ENCODE measurements around the gene TIAM2.

Gene TIAM2

DNA sequence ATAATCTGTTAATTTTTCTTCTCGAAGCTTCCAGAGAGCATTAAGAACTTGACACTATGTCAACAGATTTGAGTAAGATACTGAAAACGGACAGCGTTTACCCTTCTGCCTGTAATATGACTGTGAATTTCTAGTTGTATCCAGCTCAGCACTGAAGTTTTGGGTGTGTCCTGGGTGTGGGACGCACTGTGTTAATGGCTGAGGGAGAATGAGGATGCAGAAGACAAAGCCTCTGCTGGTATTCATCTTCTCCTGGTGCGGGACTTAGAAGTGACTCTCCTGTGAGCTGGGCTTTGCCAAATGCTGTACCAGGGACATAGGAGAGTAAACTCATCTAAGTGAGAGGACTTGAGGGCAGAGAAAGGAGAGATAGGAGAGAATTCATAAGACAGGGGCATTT lies 178.4 kb downstream of the TIAM2 start:
- DNase-seq (no peak), ATAC-seq (ENCODE audit: insufficient read depth, low read depth) (no peak)
- Histone ChIP-seq H3K36me3 (ENCODE audit: insufficient read depth, low read length) (no peaks in the 10 kb centered on the region), H3K9ac (ENCODE audit: low read depth, low read length) (no peak overlapping the region), H3K27ac (ENCODE audit: low read length) (no peak overlapping the region), H3K4me2 (ENCODE audit: insufficient read depth, low read length) (no peak overlapping the region), H3K79me2 (ENCODE audit: insufficient read depth, low read length) (no peaks in the 10 kb centered on the region), H3K4me1 (ENCODE audit: insufficient read depth, low read length) (0 out of 2 replicates have a peak, but pooled peaks cover 2% of the 10 kb centered on the region), H4K20me1 (ENCODE audit: insufficient read depth, low read length) (no peaks in the 10 kb centered on the region), H3K27me3 (ENCODE audit: insufficient read depth, low read length, poor library complexity) (no peaks in the 10 kb centered on the region), H3K4me3 (ENCODE audit: low read depth in 1 of 2, low read length in 2 of 2) (no peak overlapping the region), H3K9me3 (ENCODE audit: insufficient read depth, low read length, severe bottlenecking) (no peaks in the 10 kb centered on the region), H2AFZ (ENCODE audit: low read depth, low read length) (no peak overlapping the region)
- TF ChIP-seq, protein P1, sequence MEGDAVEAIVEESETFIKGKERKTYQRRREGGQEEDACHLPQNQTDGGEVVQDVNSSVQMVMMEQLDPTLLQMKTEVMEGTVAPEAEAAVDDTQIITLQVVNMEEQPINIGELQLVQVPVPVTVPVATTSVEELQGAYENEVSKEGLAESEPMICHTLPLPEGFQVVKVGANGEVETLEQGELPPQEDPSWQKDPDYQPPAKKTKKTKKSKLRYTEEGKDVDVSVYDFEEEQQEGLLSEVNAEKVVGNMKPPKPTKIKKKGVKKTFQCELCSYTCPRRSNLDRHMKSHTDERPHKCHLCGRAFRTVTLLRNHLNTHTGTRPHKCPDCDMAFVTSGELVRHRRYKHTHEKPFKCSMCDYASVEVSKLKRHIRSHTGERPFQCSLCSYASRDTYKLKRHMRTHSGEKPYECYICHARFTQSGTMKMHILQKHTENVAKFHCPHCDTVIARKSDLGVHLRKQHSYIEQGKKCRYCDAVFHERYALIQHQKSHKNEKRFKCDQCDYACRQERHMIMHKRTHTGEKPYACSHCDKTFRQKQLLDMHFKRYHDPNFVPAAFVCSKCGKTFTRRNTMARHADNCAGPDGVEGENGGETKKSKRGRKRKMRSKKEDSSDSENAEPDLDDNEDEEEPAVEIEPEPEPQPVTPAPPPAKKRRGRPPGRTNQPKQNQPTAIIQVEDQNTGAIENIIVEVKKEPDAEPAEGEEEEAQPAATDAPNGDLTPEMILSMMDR (IDR thresholded peaks at IDR 0.05; ENCODE audit: borderline replicate concordance, extremely low read depth, low read length, poor library complexity, severe bottlenecking): no peak
- no peak for TF ChIP-seq EZH2 (IDR thresholded peaks at IDR 0.05; ENCODE audit: borderline replicate concordance, low read depth, low read length, severe bottlenecking)

DNA sequence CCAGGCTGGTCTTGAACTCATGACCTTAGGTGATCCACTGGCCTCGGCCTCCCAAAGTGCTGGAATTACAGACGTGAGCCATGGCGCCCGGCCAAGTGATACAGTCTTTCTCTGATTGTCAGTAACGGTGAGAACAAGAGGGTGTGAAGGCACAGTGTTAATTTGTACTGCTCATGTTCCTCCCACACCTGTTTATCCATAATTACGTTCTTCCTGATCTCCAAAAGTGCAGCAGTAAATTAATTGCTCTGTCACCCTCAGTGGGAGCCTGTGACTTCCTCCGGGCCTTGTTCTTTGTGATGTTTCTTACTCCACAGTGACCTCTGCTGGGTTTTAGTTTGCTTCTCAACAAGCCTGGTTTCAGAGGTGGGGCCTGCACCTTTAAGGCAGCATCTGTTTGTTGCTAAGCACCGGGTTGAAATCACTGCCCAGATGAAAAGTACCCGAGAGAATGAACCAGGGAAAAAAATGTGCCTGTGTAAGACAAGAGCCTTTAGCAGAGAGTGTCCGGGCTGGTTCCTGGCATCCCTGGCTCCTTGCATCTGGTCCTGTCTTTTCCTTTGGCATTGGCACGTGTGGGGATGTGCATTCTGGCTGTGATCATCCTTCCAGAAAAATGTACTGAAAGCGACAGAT lies 179.6 kb downstream of the TIAM2 start:
- Histone ChIP-seq H3K27me3 (ENCODE audit: insufficient read depth, low read length, poor library complexity) (no peaks in the 10 kb centered on the region), H3K4me3 (ENCODE audit: low read depth in 1 of 2, low read length in 2 of 2) (no peak overlapping the region), H3K4me1 (ENCODE audit: insufficient read depth, low read length) (0 out of 2 replicates have a peak, but pooled peaks cover 2% of the 10 kb centered on the region), H4K20me1 (ENCODE audit: insufficient read depth, low read length) (no peaks in the 10 kb centered on the region), H3K36me3 (ENCODE audit: insufficient read depth, low read length) (no peaks in the 10 kb centered on the region), H2AFZ (ENCODE audit: low read depth, low read length) (0 out of 2 replicates have a peak overlapping the region, but pooled peaks have one; percentile 38), H3K9ac (ENCODE audit: low read depth, low read length) (no peak overlapping the region), H3K27ac (ENCODE audit: low read length) (no peak overlapping the region), H3K4me2 (ENCODE audit: insufficient read depth, low read length) (no peak overlapping the region), H3K79me2 (ENCODE audit: insufficient read depth, low read length) (no peaks in the 10 kb centered on the region), H3K9me3 (ENCODE audit: insufficient read depth, low read length, severe bottlenecking) (no peaks in the 10 kb centered on the region)
- peak; percentile 58 for DNase-seq
- TF ChIP-seq, protein P1 (IDR thresholded peaks at IDR 0.05; ENCODE audit: borderline replicate concordance, extremely low read depth, low read length, poor library complexity, severe bottlenecking): peak; percentile 69
- TF ChIP-seq EZH2 (IDR thresholded peaks at IDR 0.05; ENCODE audit: borderline replicate concordance, low read depth, low read length, severe bottlenecking): no peak
- peak; percentile 95 for ATAC-seq (ENCODE audit: insufficient read depth, low read depth)

GRCh38 chr6:155177363-155177961 lies 182.3 kb downstream of the TIAM2 start:
- ATAC-seq (ENCODE audit: insufficient read depth, low read depth): peak; percentile 68
- H3K79me2 ChIP-seq (ENCODE audit: insufficient read depth, low read length): no peaks in the 10 kb centered on the region
- H2AFZ ChIP-seq (ENCODE audit: low read depth, low read length): no peak overlapping the region
- H3K4me2 ChIP-seq (ENCODE audit: insufficient read depth, low read length): no peak overlapping the region
- H3K4me3 ChIP-seq (ENCODE audit: low read depth in 1 of 2, low read length in 2 of 2): no peak overlapping the region
- no peaks in the 10 kb centered on the region for H3K36me3 ChIP-seq (ENCODE audit: insufficient read depth, low read length)
- no peaks in the 10 kb centered on the region for H4K20me1 ChIP-seq (ENCODE audit: insufficient read depth, low read length)
- H3K9ac ChIP-seq (ENCODE audit: low read depth, low read length): no peak overlapping the region
- peak; percentile 36 for DNase-seq
- no peaks in the 10 kb centered on the region for H3K9me3 ChIP-seq (ENCODE audit: insufficient read depth, low read length, severe bottlenecking)
- no peaks in the 10 kb centered on the region for H3K27me3 ChIP-seq (ENCODE audit: insufficient read depth, low read length, poor library complexity)
- TF ChIP-seq EZH2 (IDR thresholded peaks at IDR 0.05; ENCODE audit: borderline replicate concordance, low read depth, low read length, severe bottlenecking): no peak
- TF ChIP-seq, protein P1 (IDR thresholded peaks at IDR 0.05; ENCODE audit: borderline replicate concordance, extremely low read depth, low read length, poor library complexity, severe bottlenecking): peak; percentile 74
- H3K27ac ChIP-seq (ENCODE audit: low read length): no peak overlapping the region
- 0 out of 2 replicates have a peak, but pooled peaks cover 2% of the 10 kb centered on the region for H3K4me1 ChIP-seq (ENCODE audit: insufficient read depth, low read length)

Data from DND-41 (cell line).